IPS-20b (cell line): ENCODE measurements around the gene TPRG1.

Source experiments
- H3K27ac ChIP-seq: one replicate; pipeline ENCODE4 v1.5.1; 2013; ENCODE audit warnings: low read length
- H3K27me3 ChIP-seq: 2 replicates; pipeline ENCODE4 v1.6.1; 2013; ENCODE audit warnings: mild to moderate bottlenecking, low read length, inconsistent platforms; ENCODE audit not compliant: insufficient read depth
- H3K36me3 ChIP-seq: 2 replicates; pipeline ENCODE4 v1.6.1; 2013; ENCODE audit warnings: low read depth, mild to moderate bottlenecking, inconsistent platforms, low read length, moderate library complexity; ENCODE audit not compliant: insufficient read depth
- H3K4me1 ChIP-seq: 2 replicates; pipeline ENCODE4 v1.6.1; 2013; ENCODE audit warnings: mild to moderate bottlenecking, control low read depth, inconsistent platforms, low read length, moderate library complexity; ENCODE audit not compliant: insufficient read depth
- H3K4me3 ChIP-seq: 2 replicates; pipeline ENCODE4 v1.5.1; 2013; ENCODE audit warnings: mild to moderate bottlenecking, low read length, inconsistent platforms
- H3K9ac ChIP-seq: 2 replicates; pipeline ENCODE4 v1.6.1; 2013; ENCODE audit warnings: low read depth, mild to moderate bottlenecking, inconsistent platforms, low read length, moderate library complexity
- H3K9me3 ChIP-seq: 2 replicates; pipeline ENCODE4 v1.6.1; 2013; ENCODE audit warnings: mild to moderate bottlenecking, low read depth, low read length, inconsistent platforms; ENCODE audit not compliant: insufficient read depth

TPRG1 gene

DNA sequence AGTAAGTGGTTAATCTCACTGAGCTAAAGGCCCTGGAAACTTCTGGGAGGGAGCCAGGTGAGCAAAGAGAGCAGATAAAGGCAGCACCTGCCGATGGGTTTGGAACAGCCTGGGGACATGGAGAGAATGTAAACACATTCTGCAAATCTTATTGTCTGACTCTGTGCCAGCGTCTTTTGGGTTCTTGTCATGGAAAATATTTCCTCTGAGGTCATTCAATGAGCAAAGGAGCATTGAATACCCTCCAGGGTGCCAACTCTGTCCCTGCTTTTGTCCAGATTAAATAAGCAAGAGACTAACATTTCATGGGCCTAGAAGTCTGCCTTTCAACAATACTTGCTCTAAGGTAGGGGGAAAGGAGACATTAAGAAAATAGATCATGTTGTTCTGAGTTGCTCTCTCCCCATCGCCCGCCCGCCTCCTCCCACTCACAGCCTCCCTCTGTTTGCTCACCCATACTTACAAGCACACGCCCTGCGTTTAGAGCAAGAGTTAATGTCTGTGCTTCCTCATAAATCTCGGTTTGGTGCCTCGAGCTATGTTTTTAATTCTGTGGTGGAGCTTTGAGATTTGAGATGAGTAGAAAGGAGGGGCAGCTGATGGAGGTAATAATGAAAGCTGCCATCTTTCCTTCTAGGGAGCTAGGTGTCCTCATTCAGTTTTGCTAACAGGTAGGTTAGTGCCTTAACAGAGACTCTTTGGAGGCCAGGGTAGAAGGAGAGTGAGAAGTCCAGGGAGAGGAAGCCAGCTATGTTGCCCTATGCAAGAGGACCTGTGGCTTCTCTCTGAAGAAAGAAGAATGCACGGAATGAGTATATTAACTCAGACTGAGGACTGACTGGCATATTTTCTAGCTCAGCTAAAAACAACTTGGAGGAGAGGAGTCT lies 132.9 kb downstream of the TPRG1 start:
- Histone ChIP-seq H3K36me3 (no peaks in the 10 kb centered on the region), H3K4me3 (no peak overlapping the region), H3K4me1 (peaks cover 25% of the 10 kb centered on the region), H3K27me3 (no peaks in the 10 kb centered on the region), H3K27ac (peak overlapping the region; percentile 74), H3K9me3 (no peaks in the 10 kb centered on the region), H3K9ac (peak overlapping the region; percentile 37)

- H3K4me3 ChIP-seq, result no peak overlapping the region
- H3K36me3 ChIP-seq, result no peaks in the 10 kb centered on the region
- H3K9ac ChIP-seq, result peak overlapping the region; percentile 37; the same call in 1 of the 2 replicates
- H3K27me3 ChIP-seq, result no peaks in the 10 kb centered on the region
- no peaks in the 10 kb centered on the region for H3K9me3 ChIP-seq
- H3K4me1 ChIP-seq, result peaks cover 25% of the 10 kb centered on the region
- H3K27ac ChIP-seq, result no peak overlapping the region
These were observed 133.6 kb downstream of the TPRG1 start for GRCh38 chr3:189305412-189305811.

- no peak overlapping the region for H3K4me3 ChIP-seq
- no peaks in the 10 kb centered on the region for H3K9me3 ChIP-seq
- H3K27ac ChIP-seq, result no peak overlapping the region
- no peaks in the 10 kb centered on the region for H3K36me3 ChIP-seq
- H3K4me1 ChIP-seq, result peaks cover 25% of the 10 kb centered on the region
- no peaks in the 10 kb centered on the region for H3K27me3 ChIP-seq
- no peak overlapping the region for H3K9ac ChIP-seq
These were observed 136.2 kb downstream of the TPRG1 start for GRCh38 chr3:189307963-189308362.

GRCh38 chr3:189308608-189309007 lies 136.8 kb downstream of the TPRG1 start:
- H3K4me3 ChIP-seq, result no peak overlapping the region
- no peak overlapping the region for H3K9ac ChIP-seq
- H3K36me3 ChIP-seq, result no peaks in the 10 kb centered on the region
- no peak overlapping the region for H3K27ac ChIP-seq
- no peaks in the 10 kb centered on the region for H3K27me3 ChIP-seq
- H3K4me1 ChIP-seq, result peaks cover 24% of the 10 kb centered on the region
- no peaks in the 10 kb centered on the region for H3K9me3 ChIP-seq

DNA sequence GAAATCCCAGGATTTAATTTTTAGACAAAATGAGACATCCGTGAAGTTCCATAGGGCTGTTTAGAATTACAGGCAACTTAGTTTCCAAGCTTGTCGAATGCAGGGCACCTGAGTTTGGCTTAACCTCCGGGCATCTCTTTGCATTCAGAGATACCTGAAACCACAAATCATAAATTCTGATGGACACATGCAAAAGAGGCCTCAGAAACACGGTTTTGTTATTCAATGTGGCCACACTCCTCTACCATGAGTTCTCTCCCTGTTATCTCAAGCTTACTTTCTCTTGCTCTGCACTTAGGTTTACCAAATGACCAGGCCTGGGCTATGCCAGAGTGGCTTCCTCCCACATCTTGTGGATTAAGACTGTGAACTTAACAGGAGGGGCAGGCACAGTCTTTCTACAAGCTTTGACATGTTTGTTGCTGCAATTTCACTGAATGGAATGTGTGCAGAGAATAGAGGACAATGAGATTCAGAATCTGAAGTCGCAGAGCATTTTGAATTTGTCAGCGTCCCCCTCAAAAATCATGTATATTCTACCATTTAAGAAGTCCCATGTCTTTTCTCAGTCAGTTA lies 137.7 kb downstream of the TPRG1 start:
- no peaks in the 10 kb centered on the region for H3K9me3 ChIP-seq
- no peak overlapping the region for H3K4me3 ChIP-seq
- no peak overlapping the region for H3K9ac ChIP-seq
- no peak overlapping the region for H3K27ac ChIP-seq
- no peaks in the 10 kb centered on the region for H3K36me3 ChIP-seq
- peaks cover 17% of the 10 kb centered on the region for H3K4me1 ChIP-seq
- H3K27me3 ChIP-seq, result no peaks in the 10 kb centered on the region

GRCh38 chr3:189311521-189311920 lies 139.8 kb downstream of the TPRG1 start:
- Histone ChIP-seq H3K9me3 (no peaks in the 10 kb centered on the region), H3K27me3 (no peaks in the 10 kb centered on the region), H3K4me1 (peaks cover 13% of the 10 kb centered on the region), H3K9ac (no peak overlapping the region), H3K36me3 (no peaks in the 10 kb centered on the region), H3K4me3 (no peak overlapping the region), H3K27ac (no peak overlapping the region)

DNA sequence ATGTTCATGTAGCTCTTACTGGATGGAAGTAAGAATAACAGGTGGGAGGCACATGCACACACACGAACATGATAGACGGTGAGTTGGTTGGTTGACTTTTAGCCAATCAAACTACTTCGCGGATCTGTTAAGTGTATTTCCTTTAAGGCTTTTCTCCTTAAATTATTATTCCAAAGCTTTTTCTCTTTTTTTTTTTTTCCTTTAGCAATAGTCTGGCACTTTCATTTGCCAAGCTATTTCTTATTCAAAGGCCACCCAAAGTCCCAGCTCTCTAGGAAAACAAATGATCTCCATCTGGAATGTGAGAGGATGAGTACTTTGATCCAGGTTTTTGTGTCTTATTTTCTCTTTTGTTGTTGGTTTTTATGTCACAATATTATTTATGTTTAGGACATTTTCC lies 141.1 kb downstream of the TPRG1 start:
- no peak overlapping the region for H3K27ac ChIP-seq
- H3K27me3 ChIP-seq, result no peaks in the 10 kb centered on the region
- H3K9me3 ChIP-seq, result no peaks in the 10 kb centered on the region
- H3K36me3 ChIP-seq, result no peaks in the 10 kb centered on the region
- H3K9ac ChIP-seq, result no peak overlapping the region
- H3K4me3 ChIP-seq, result no peak overlapping the region
- peaks cover 15% of the 10 kb centered on the region for H3K4me1 ChIP-seq

DNA sequence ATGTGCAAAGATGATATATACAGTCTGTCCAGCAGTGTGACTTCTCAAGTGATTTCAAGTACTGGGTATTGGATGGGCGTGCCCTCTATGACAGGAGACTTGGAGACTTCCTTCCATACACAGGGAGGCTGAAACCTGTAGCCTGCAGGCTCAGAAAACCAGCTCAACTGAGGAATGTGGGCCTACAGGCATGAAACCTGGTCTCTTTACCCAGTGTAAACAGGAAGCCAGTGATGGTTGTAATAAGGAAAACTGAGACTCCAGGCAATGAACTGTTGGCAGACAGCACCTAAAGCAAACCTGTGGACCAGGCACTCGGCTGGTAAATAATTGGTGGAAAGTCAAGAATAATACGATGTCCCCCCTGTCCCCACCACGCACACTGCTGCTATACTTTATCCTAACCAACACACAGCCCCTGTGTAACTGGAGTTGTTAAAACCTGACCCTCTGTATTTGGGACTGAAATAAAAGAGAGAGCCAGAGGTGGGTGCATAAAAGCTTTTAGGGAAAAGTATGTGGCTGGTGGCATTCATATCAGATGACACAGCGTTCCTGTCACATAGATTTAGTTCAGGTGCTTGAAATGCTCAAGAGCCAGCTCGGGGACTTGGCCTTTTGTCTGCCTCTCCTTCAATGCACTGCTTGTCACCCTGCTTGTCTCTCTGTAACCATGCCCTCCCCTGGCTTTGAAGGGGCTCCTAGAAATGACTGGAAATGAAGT lies 144.7 kb downstream of the TPRG1 start:
- H3K4me3 ChIP-seq, result no peak overlapping the region
- H3K9me3 ChIP-seq, result no peaks in the 10 kb centered on the region
- H3K4me1 ChIP-seq, result peaks cover 11% of the 10 kb centered on the region; the same call in 1 of the 2 replicates
- H3K27me3 ChIP-seq, result no peaks in the 10 kb centered on the region
- no peaks in the 10 kb centered on the region for H3K36me3 ChIP-seq
- H3K27ac ChIP-seq, result no peak overlapping the region
- no peak overlapping the region for H3K9ac ChIP-seq

DNA sequence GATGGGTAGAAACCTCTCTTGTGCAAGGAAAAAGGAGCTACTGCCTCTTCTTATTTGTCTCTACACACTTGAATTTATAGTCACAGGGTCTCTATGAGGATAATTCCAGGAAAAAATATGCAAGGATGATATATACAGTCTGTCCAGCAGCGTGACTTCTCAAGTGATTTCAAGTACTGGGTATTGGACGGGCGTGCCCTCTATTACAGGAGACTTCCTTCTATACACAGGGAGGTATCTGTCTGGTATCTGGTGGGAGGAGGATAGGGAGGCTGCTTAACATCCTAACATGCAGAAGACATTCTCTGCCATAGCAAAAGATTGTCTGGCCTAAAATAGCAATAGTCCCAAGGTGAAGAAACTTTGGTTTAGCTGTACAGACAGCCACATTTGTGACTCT lies 146.1 kb downstream of the TPRG1 start:
- H3K27ac ChIP-seq, result no peak overlapping the region
- no peaks in the 10 kb centered on the region for H3K9me3 ChIP-seq
- peaks cover 11% of the 10 kb centered on the region; the same call in 1 of the 2 replicates for H3K4me1 ChIP-seq
- no peak overlapping the region for H3K4me3 ChIP-seq
- no peak overlapping the region for H3K9ac ChIP-seq
- no peaks in the 10 kb centered on the region for H3K36me3 ChIP-seq
- H3K27me3 ChIP-seq, result no peaks in the 10 kb centered on the region

DNA sequence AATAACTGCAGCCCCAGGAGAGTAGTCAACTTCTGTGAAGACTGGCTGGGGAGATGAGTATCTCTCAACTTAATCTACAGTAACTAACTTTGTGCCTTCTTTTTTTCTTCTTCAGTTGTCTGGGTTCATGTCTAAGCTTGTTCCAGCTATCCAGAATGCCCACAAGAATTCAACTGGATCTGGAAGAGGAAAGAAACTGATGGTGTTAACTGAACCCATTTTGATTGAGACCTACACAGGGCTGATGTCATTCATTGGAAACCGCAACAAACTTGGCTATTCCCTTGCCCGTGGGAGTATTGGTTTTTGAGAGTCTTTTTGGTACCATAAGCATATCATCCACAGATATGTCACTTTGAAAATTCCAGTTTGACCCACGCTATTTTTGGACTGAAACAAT lies 148.7 kb downstream of the TPRG1 start:
- Histone ChIP-seq H3K27me3 (no peaks in the 10 kb centered on the region), H3K4me3 (no peak overlapping the region), H3K27ac (no peak overlapping the region), H3K9ac (no peak overlapping the region), H3K4me1 (peaks cover 11% of the 10 kb centered on the region; the same call in 1 of the 2 replicates), H3K36me3 (no peaks in the 10 kb centered on the region), H3K9me3 (no peaks in the 10 kb centered on the region)

- Histone ChIP-seq H3K9ac (no peak overlapping the region), H3K27me3 (no peaks in the 10 kb centered on the region), H3K4me1 (no peaks in the 10 kb centered on the region), H3K4me3 (no peak overlapping the region), H3K9me3 (no peaks in the 10 kb centered on the region), H3K27ac (no peak overlapping the region), H3K36me3 (no peaks in the 10 kb centered on the region)
These were observed 150.6 kb downstream of the TPRG1 start for GRCh38 chr3:189322339-189322738.
